GM19438 (cell line): ENCODE results near the gene SIRT7.

Experiments used
- ATAC-seq: cut with Tn5 transposase; IDR thresholded peaks from one replicate; pipeline ENCODE4 v1.9.1; 2021; ENCODE audit warnings: low read depth; ENCODE audit not compliant: unreplicated experiment

Gene SIRT7

DNA sequence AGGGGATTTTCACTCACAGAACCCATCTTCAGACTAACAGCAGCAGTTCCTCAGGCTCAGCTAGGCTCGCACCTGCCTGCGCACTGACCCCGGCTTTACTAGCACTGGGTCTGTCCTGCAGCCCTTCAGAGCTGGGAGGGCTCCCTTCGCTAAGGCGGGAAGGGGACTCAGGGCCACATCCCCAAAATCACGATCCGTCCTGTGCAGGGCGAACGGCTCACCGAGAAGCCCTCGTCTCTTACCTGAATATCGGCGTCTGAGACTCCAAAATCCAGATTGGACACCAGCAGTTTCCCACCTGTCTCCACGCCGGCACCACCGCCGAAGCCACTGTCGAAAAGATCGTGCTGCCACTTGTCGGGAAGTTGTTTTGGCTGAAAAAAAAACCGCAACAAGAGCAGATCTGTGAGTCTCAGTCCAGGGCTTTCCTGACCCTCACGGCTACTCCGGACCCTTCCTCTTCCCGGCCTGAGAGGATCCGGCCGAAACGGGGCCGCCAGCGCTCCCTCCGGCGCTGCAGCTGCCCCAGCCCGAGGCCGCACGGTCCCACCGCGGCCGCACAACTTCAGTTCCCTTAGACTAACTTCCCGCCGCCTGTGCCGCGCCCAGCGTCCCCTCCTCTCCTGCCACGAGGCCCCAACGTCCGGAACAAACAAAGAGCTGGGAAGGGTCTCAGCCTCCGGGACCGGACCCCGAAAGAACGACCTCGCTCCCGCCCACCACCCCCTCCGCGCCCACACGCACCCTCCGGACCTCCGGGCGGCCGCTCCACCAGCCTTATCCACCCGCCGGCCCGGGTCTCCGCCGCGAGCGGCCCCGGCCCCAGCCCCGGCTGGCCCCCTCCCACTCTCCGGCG is 27.3 kb downstream of the SIRT7 start:
- no peak for ATAC-seq

DNA sequence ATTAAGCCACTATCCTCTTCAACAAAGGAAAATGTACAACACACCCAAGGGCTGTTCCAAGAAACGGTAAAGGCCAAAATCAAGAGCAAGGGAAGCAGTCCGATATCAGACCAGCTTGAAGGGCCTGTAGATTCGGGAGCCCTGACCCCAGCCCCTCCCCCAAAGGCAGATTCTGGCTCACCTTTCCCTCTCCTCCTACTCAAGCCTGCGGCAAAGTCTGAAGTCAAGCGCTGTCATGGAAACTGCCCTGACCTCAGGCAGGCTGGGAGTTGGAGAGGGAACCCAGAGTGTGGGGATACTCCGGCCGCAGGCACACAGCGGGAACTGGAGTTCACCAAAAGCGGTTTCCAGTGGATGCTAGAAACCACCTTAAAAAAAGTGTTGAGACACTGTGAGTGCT is 28.4 kb downstream of the SIRT7 start:
- ATAC-seq: no peak

DNA sequence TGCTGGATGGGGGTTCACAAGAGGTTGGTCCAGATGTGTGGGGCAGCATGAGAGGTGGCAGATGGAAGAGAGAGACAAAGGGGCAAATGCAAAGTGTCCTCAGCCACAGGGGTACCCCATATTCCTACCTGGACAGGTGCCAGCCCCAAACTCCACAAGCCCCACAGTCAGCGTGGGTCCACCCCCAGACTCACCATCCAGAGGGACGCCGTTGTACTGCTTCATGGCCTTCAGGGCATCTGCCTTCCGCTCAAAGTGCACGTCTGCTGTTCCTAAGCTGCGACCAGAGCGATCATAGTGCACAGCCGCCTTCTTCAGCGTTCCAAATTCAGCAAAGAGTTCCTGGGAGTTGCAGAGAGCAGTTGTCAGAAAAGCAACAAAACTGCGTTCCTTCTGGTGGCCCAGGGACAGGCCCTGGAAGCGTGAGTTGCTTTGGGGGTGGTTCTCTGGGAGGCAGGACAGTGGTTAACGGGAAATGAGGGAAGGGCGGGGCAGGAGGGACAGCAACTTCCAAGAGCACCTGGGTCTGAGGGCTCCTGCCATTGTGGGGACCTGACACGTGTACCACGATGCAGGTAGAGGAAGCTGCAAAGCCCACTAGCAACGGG is 28.9 kb downstream of the SIRT7 start:
- ATAC-seq: no peak

- no peak for ATAC-seq
Observed at GRCh38 chr17:81888105-81888987, 29.6 kb downstream of the SIRT7 start.

GRCh38 chr17:81885869-81886548 is 32.0 kb downstream of the SIRT7 start:
- no peak for ATAC-seq

DNA sequence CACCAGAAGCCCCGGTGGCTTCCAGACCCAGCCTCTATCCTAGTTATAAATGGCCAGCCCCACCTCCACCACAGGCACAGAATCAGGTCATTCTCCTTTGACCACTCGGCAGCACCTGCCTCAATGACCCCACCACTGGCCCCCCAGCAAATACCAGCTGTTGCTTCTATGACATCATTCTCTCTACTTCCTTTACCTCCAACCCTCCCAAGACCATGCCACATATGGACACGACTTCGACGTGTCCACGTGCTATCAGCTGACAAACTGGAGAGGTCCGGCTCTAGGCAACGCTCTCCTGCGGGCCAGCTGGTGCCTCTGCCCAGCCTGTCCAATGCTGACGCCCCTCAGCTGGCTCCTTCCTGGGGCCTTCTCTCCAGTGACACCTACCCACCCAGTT is 32.5 kb downstream of the SIRT7 start:
- no peak for ATAC-seq

- no peak for ATAC-seq
Observed at GRCh38 chr17:81884968-81885367, 33.0 kb downstream of the SIRT7 start.

- ATAC-seq: no peak
Observed at GRCh38 chr17:81884520-81884919, 33.5 kb downstream of the SIRT7 start.

DNA sequence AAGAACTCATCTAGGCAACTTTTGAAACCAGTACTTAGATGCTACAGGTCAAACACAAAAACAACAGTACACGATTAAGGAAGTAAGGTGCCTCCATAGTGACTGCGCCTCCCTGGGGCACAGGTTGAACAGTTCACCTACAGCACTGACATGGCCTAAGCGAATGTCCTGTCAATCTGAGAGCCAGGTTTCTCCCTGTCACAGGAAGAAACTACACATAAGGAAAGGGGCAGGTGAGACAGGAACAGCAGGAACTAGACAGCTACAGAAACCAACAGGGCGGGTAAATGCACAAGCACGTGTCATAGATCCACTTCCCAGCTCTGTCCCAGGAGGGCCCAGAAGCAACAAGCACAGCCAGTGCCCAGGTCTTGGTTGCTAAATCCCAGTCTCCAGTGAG is 38.9 kb downstream of the SIRT7 start:
- no peak for ATAC-seq

GRCh38 chr17:81878294-81878693 is 39.7 kb downstream of the SIRT7 start:
- no peak for ATAC-seq

DNA sequence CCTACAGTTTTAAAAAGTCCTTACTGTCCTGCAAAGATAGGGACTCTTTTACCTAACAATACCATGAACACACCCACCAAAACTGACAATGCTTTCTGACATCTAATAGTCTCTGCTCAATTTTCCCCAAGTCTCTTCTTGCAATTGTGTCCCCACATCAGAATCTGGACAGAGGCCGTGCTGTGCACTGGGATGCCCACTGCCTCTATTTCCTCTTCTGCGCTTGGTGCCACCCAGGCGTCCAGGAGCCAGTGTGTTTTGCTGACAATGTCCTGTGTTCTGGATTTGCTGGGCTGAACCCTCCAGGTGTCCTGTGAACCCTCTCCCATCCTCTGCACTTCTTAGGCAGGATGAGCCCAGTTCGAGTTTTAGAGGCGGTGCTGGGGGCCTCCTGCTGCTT is 40.4 kb downstream of the SIRT7 start:
- ATAC-seq: no peak

- no peak for ATAC-seq
Observed at GRCh38 chr17:81871387-81872230, 46.4 kb downstream of the SIRT7 start.

GRCh38 chr17:81870981-81871386 is 47.0 kb downstream of the SIRT7 start, which contains the start of gene ARHGDIA:
Gene ARHGDIA, minus strand, starts transcription at chr17:81871337. Its CDS starts 1,407 bp downstream, at chr17:81869930.
- no peak for ATAC-seq

GRCh38 chr17:81870131-81870980 is 47.6 kb downstream of the SIRT7 start:
- no peak for ATAC-seq

GRCh38 chr17:81869221-81870130 is 48.5 kb downstream of the SIRT7 start:
- ATAC-seq: no peak

- no peak for ATAC-seq
Observed at GRCh38 chr17:81868674-81869220, 49.2 kb downstream of the SIRT7 start.

DNA sequence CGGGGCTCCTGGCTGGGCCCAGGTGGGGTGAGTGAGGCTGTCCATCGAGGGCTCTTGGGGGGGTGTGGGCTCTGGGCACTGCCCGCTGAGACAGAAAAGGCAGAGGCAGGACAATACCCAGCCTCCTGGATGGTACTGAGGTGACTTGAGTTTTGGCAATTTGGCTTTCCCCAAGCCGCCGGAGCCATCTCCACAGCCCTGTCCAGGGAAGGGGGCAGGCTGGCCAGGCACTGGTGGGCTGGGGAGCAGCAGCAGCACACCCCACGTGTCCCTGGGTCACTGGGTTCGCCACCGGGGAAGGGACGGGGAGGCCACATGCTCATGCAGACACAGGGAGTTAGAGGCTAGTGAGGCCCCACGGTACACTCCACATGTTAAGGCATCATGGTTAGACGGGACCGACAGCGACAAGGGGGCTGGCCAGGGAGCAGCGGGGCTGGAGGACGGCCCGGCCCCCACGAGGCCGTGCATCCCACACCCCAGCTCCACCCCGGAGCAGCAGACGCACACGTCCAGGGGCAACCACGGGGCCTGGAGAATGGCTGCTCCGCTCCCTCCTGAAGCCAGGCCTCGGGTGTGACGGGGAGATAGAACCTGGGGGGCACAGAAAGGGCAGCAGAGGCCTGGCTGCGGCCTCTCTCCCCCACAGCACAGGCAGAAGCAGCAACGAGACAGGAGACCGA is 49.8 kb downstream of the SIRT7 start:
- ATAC-seq: no peak
